ENCODE results near the gene TRAK2.

- TF ChIP-seq TAF1 (IDR thresholded peaks at IDR 0.05; ENCODE audit: borderline replicate concordance, low read depth, low read length) (no peak), POLR2A (IDR thresholded peaks at IDR 0.05; ENCODE audit: low read depth, low read length) (no peak), POLR2AphosphoS5 (IDR thresholded peaks at IDR 0.05; ENCODE audit: low read depth, low read length) (no peak)
These were observed 20.4 kb downstream of the TRAK2 start for GRCh38 chr2:201430839-201431238.

Measured in GM12892 (cell line).